Astrocyte of the spinal cord (primary cell): ENCODE data around the gene CD48.

Experiments
- DNase-seq: peaks from one replicate; pipeline ENCODE4 v3.0.0; 2011; ENCODE audit warnings: low read depth, low spot score
- H3K4me3 ChIP-seq: 2 replicates; pipeline ENCODE4 v1.5.1; 2011; ENCODE audit warnings: low read depth, mild to moderate bottlenecking, low read length, moderate library complexity
- in situ Hi-C: cut with HindIII; loops from 2 replicates; pipeline ENCODE4 v1.10.0; 2017; ENCODE audit warnings: low sequenced_read_pairs
- TF ChIP-seq, protein P1 (sequence below): IDR thresholded peaks from 2 replicates; pipeline ENCODE4 v1.5.1; 2012; ENCODE audit warnings: low read depth, mild to moderate bottlenecking, low read length, inconsistent platforms

Gene CD48

DNA sequence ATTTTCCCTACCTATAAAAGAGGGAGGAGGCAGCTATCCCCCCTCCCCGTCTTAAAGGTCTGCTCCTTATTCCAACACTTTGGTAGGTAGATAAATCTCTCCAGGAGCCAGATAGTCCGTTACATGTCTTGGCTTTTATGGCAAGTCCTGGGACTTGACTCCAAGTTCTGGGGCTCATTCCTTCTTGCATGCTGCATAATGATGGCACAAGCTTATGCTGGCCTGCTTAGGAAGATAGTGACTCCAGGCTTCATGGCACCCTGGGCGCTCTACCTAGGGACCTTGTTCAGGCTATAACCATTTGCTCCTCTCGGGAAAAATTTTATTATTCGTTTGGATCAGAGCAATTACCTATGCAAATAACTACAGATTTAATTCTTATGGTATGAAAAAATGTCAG lies 68.5 kb downstream of the CD48 start:
- TF ChIP-seq, protein P1, sequence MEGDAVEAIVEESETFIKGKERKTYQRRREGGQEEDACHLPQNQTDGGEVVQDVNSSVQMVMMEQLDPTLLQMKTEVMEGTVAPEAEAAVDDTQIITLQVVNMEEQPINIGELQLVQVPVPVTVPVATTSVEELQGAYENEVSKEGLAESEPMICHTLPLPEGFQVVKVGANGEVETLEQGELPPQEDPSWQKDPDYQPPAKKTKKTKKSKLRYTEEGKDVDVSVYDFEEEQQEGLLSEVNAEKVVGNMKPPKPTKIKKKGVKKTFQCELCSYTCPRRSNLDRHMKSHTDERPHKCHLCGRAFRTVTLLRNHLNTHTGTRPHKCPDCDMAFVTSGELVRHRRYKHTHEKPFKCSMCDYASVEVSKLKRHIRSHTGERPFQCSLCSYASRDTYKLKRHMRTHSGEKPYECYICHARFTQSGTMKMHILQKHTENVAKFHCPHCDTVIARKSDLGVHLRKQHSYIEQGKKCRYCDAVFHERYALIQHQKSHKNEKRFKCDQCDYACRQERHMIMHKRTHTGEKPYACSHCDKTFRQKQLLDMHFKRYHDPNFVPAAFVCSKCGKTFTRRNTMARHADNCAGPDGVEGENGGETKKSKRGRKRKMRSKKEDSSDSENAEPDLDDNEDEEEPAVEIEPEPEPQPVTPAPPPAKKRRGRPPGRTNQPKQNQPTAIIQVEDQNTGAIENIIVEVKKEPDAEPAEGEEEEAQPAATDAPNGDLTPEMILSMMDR: no peak
- in situ Hi-C loops: no loop called here
- H3K4me3 ChIP-seq: no peak overlapping the region
- no peak for DNase-seq

DNA sequence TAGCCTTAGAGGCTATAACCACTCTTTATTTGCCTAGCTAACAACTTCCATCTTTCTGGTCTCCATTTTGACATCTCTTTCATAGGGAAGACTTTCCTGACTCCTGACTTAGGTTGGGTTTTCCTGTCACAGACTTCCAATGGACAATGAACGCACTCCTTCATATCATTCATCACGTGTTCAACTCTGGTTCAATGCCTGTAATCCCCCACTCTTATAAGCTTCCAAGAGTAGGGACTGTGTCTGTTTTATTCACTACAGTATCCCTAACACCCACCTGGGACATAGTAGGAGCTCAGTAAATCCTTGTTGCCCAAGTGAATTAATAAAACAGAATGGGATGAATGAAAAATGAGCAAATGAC lies 69.4 kb downstream of the CD48 start:
- no peak for DNase-seq
- TF ChIP-seq, protein P1: no peak
- H3K4me3 ChIP-seq: no peak overlapping the region
- in situ Hi-C loops: no loop called here

DNA sequence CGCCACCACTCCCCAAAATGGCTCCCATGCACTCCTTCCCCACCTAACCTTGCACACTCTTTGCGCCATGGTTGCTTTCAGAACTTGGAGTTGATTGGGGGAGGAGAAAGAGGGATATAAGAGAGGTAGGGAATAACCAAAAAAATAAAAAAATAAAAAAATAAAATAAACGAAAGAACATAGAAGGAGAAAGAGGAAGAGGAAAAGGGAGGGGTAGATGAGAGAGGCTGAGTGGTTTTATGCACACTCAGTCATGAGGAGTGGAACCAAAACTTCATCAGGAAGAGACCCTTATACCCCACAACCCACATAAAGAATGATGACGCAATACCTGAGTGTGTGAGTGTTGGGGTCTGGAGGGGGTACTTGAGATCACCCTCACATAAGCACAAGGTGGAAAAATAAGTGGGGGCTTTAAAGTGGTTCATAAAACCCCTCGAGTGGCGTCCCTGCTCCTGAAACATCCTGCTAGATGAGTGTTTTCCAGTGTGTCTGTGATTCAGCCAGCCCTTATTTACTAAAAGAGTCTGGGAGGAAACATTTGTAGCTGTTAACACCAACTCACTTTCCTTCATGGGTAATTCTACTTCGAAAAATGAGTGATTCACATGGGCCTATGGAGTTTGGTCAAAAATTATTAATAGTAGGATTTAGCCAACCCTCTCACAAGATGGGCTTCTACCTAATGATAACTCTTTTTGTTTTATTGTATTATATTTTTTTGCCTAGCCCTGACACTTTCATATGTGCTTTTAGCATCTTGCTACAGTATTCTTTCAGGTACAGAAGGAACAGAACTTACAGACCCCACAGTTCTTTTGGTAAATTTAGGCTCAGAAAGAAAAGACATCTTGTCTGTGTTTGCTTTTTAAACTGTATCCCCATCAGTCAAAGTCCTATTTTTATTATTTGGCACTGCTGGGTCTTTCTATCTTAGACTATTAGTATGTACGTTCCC lies 70.0 kb downstream of the CD48 start:
- TF ChIP-seq, protein P1: no peak
- in situ Hi-C loops: no loop called here
- H3K4me3 ChIP-seq: no peak overlapping the region
- DNase-seq: no peak

DNA sequence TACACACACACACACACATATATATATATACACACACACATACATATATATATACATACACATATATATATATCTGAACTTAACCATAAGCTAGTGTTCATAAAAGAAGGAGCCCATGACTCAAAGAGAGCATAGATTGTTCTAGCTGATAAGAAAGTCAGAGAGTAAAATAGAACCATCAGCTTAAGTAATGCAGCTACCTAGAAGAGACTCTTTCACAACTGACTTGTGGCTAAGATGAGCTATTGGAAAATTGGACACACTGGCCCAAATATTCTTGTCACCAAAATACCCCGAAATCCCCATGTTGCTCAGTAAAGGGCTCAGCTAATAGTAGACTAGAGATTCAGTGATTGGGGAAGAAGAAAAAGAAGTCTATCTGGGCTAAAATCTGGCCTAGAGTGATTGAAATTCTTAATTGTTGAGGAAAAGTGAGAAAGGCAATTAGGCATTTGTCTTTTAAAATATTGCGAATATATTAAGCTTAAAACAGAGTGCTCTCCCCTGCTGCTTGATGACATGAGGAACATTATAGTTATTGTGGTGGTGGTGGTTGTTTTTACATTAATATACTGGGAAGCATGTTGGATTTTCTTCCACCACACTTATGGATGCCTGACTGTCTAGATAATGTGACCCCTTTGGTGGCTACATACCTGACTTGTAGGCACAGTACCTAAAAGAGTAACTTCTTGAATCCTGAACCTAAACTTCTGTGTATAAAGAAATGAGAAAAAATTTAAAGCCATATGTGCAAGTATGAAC lies 71.1 kb downstream of the CD48 start:
- no peak for DNase-seq
- TF ChIP-seq, protein P1: no peak
- in situ Hi-C loops: no loop called here
- no peak overlapping the region for H3K4me3 ChIP-seq

DNA sequence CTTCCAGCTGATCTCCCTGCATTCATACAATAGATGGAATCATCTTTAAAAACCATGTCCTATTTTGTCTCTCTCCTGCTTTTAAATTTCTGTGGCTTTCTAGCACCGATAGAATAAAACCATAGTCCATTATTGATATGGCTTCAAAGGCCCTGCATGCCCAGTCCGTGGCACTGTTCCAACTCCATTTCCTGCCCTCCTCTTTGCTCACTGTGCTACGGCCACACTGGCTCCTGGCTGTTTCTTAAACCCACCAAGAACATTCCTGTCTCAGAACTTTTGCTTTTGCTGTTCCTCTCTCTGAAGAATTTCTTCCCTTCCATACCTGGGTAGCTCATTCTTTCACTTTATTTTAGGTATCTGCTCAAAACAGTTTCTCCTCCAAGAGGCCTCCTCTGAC lies 72.0 kb downstream of the CD48 start:
- peak; percentile 3 for DNase-seq
- no peak overlapping the region for H3K4me3 ChIP-seq
- TF ChIP-seq, protein P1: no peak
- in situ Hi-C loops: no loop called here

DNA sequence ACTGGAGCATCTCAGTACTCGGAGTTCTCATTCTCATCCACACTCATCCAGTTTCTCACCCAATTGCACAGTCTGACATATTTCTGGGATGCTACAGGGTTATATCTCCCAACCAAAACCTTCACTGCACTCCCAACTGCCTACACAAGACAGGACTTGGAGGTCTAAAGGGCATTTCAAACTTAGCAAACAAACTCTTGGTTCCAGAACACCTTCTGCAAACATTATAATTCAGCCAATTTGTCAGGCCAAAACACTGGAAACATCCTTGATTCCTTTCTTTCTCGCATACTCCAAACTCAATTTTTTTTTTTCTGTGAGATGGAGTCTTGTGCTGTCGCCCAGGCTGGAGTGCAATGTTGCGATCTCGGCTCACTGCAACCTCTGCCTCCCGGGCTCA lies 72.7 kb downstream of the CD48 start:
- TF ChIP-seq, protein P1: no peak
- in situ Hi-C loops: no loop called here

More for the DNA sequence above, 72.7 kb downstream of the CD48 start:
- no peak overlapping the region for H3K4me3 ChIP-seq
- DNase-seq: no peak
